Neuronal stem cell (in vitro differentiated cells): ENCODE data around the gene CAMTA1.

Experiments used
- DNase-seq: peaks from one replicate; pipeline ENCODE4 v3.0.0-alpha.2; 2013; ENCODE audit warnings: low spot score
- H2AFZ ChIP-seq: one replicate; pipeline ENCODE4 v1.6.1; 2013; ENCODE audit warnings: mild to moderate bottlenecking, low read length, inconsistent platforms
- H2AK5ac ChIP-seq: 2 replicates; pipeline ENCODE4 v1.6.1; 2013; ENCODE audit warnings: low read depth, mild to moderate bottlenecking, inconsistent platforms, low read length, moderate library complexity, mixed read lengths
- H2BK120ac ChIP-seq: 2 replicates; pipeline ENCODE4 v1.6.1; 2013; ENCODE audit warnings: low read depth, mild to moderate bottlenecking, inconsistent platforms, low read length, moderate library complexity, mixed read lengths
- H2BK12ac ChIP-seq: one replicate; pipeline ENCODE4 v1.6.1; 2013; ENCODE audit warnings: low read length, inconsistent platforms
- H2BK15ac ChIP-seq: 2 replicates; pipeline ENCODE4 v1.6.1; 2013; ENCODE audit warnings: mild to moderate bottlenecking, low read length, inconsistent platforms, mixed read lengths
- H2BK5ac ChIP-seq: one replicate; pipeline ENCODE4 v1.6.1; 2013; ENCODE audit warnings: inconsistent platforms, mild to moderate bottlenecking, low read length, moderate library complexity
- H3K14ac ChIP-seq: one replicate; pipeline ENCODE4 v1.6.1; 2013; ENCODE audit warnings: low read length, inconsistent platforms
- H3K18ac ChIP-seq: 2 replicates; pipeline ENCODE4 v1.6.1; 2013; ENCODE audit warnings: low read length, inconsistent platforms
- H3K23ac ChIP-seq: 2 replicates; pipeline ENCODE4 v1.6.1; 2013; ENCODE audit warnings: low read depth, mild to moderate bottlenecking, mixed read lengths, low read length, inconsistent platforms; ENCODE audit not compliant: poor library complexity
- H3K27ac ChIP-seq: replicated peaks from 3 replicates; pipeline ENCODE4 v1.5.1; 2013; ENCODE audit warnings: low read length, inconsistent platforms
- H3K27me3 ChIP-seq, 3 experiments: 2 replicates each; pipeline ENCODE4 v1.6.1; 2013; ENCODE audit warnings: low read length in 3 of 3, mild to moderate bottlenecking in 2 of 3, inconsistent platforms in 1 of 3, low read depth in 1 of 3, mixed read lengths in 1 of 3, moderate library complexity in 1 of 3; ENCODE audit not compliant: control insufficient read depth in 3 of 3, insufficient read depth in 3 of 3
- H3K36me3 ChIP-seq, 2 donors: replicated peaks in 1 of 2; 2 replicates each; pipeline ENCODE4 v1.6.1; 2013; ENCODE audit warnings: low read length in 2 of 2; ENCODE audit not compliant: control insufficient read depth in 2 of 2, insufficient read depth in 2 of 2
- H3K4ac ChIP-seq: 2 replicates; pipeline ENCODE4 v1.6.1; 2013; ENCODE audit warnings: inconsistent platforms, mild to moderate bottlenecking, low read length, moderate library complexity
- H3K4me1 ChIP-seq, 2 donors: 1 replicate in 1 of 2; 2 replicates in 1 of 2; pipeline ENCODE4 v1.6.1; 2013; ENCODE audit warnings: low read length in 2 of 2, low read depth in 1 of 2; ENCODE audit not compliant: control insufficient read depth in 2 of 2, insufficient read depth in 1 of 2
- H3K4me2 ChIP-seq: one replicate; pipeline ENCODE4 v1.6.1; 2013; ENCODE audit warnings: mild to moderate bottlenecking, low read length, inconsistent platforms; ENCODE audit not compliant: insufficient read depth, poor library complexity, severe bottlenecking
- H3K4me3 ChIP-seq, 2 donors: 2 replicates each; pipeline ENCODE4 v1.5.1; 2013; ENCODE audit warnings: low read length in 2 of 2, mild to moderate bottlenecking in 2 of 2, inconsistent platforms in 1 of 2, moderate library complexity in 1 of 2
- H3K79me1 ChIP-seq: one replicate; pipeline ENCODE4 v1.6.1; 2013; ENCODE audit warnings: low read depth, mild to moderate bottlenecking, inconsistent platforms, low read length, moderate library complexity
- H3K9ac ChIP-seq: one replicate; pipeline ENCODE4 v1.6.1; 2013; ENCODE audit warnings: mild to moderate bottlenecking, low read depth, low read length, inconsistent platforms; ENCODE audit not compliant: poor library complexity
- H3K9me3 ChIP-seq, 2 donors: replicated peaks in 1 of 2; 2 replicates each; pipeline versions ENCODE3 to v1.6.1; 2013; ENCODE audit warnings: low read length in 2 of 2, mild to moderate bottlenecking in 2 of 2, inconsistent platforms in 1 of 2, low read depth in 1 of 2, mixed read lengths in 1 of 2, moderate library complexity in 1 of 2; ENCODE audit not compliant: control insufficient read depth in 2 of 2, insufficient read depth in 1 of 2
- H4K8ac ChIP-seq: one replicate; pipeline ENCODE4 v1.6.1; 2013; ENCODE audit warnings: low read depth, mild to moderate bottlenecking, inconsistent platforms, low read length, moderate library complexity
- H4K91ac ChIP-seq: one replicate; pipeline ENCODE4 v1.6.1; 2013; ENCODE audit warnings: low read length, low read depth, mild to moderate bottlenecking, inconsistent platforms; ENCODE audit not compliant: poor library complexity
- WGBS, 2 donors: extraction: QIAGEN DNeasy Blood & Tissue Kit; methylation state at CpG; one replicate each; pipeline ENCODE4 v1.1.7; 2013; ENCODE audit warnings: missing lambda C conversion rate in 2 of 2, mixed read lengths in 1 of 2; ENCODE audit not compliant: insufficient read length in 2 of 2, insufficient replicate concordance in 1 of 2; ENCODE audit errors: extremely low coverage in 2 of 2; 5-methylcytosine and 5-hydroxymethylcytosine counted together

CAMTA1 gene

DNA sequence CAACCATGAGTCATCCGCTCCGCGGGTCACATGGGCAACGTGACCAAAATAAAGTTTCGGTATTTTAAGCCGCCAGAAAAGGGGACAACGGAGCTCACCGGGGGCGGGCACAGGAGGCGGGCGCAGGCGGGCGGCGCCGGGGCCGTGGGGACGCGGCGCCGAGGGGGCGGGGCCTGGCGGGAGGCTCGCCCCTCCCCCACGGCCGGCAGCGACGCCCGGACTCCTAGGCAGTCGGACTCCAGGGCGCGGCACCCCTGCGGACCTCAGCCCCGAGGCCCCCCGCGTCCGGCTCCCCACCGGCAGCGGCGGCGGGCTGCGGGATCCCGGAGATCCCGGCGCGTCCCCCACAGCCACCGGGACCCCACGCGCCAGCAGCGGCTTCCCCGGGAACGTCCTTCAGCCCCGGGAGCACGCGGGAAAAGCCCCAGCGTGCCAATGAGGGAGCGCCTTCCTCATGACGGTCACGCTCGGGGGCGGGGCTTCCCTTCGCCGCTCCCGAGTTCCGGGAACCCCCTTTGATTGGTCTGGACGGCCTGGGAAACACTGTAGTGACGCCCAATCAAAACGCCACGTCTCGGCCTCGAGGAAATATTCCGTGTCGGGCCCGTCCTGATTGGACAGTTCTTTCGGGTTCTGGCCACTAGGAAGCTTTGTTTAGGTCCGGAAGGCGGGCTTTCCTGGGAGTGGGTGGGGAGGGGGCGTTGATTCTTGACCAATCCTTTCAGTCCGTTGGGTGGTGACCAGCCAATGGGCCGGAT lies 515 bp upstream of the CAMTA1 start:
- H3K9me3 ChIP-seq = peaks cover 0 to 11% of the 10 kb centered on the region in 2 donors
- no peak overlapping the region for H4K8ac ChIP-seq
- H2BK15ac ChIP-seq = no peak overlapping the region
- peaks cover 9 to 11% of the 10 kb centered on the region in 2 donors for H3K4me1 ChIP-seq
- H3K4me2 ChIP-seq = peak overlapping the region; percentile 58
- H2BK120ac ChIP-seq = no peak overlapping the region
- no peaks in the 10 kb centered on the region for H3K27me3 ChIP-seq
- H3K18ac ChIP-seq = peak overlapping the region; percentile 99
- no peak overlapping the region for H2BK12ac ChIP-seq
- DNase-seq = peak; percentile 100
- H3K79me1 ChIP-seq = peaks cover 3% of the 10 kb centered on the region
- H3K4me3 ChIP-seq = peak overlapping the region; percentile 64 to 96
- peak overlapping the region; percentile 89 for H3K9ac ChIP-seq
- H3K14ac ChIP-seq = no peak overlapping the region
- peaks cover 2 to 9% of the 10 kb centered on the region in 2 donors for H3K36me3 ChIP-seq
- H3K4ac ChIP-seq = no peak overlapping the region
- H4K91ac ChIP-seq = no peak overlapping the region
- no peak overlapping the region for H2AK5ac ChIP-seq
- WGBS, 2 donors = no CpG with 5 or more reads among the region's 79 CpGs
- H2AFZ ChIP-seq = peak overlapping the region; percentile 100
- peak overlapping the region; percentile 88 for H3K27ac ChIP-seq
- peak overlapping the region; percentile 87 for H3K23ac ChIP-seq
- H2BK5ac ChIP-seq = peak overlapping the region; percentile 87

DNA sequence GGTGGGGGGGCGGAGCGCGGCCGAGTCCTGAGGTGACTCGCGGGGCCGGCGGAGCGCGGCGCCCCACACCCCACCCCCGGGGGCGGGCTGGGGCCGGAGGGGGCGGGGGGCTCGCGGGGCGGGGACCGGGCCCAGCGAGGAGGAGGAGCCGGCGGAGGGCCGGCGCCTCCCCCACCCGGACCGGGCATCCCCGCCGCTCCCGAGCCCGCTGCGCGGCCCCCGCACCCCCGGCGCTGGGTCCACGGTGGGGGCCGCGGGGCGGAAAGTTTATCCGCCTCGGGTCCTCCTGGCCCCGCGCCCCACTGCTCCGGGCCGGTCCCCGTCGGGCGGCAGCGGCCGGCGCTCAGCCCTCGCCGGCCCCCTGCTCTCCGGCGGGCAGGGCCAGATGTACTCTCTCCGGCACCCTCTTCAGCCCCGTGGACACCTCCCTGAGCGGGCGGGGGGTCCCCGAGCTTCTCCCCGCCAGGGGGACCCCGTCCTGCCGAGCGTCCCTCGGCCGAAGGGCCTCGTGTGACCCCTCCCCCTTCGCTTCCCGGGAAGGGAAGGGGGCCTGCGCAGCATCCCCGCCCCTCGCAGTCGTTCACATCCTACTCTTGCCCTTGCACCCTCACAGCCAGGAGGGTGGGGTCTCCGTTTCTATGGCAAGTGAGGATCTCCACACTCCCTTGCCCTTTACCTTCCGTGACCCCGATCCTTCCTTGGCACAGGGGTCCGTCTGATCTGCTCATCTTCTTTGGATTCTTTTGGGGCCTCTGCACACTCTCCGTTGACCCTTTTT lies 663 bp downstream of the CAMTA1 start:
- peak overlapping the region; percentile 83 for H3K27ac ChIP-seq
- peak overlapping the region; percentile 89 for H2AFZ ChIP-seq
- H3K4me1 ChIP-seq = peaks cover 9 to 11% of the 10 kb centered on the region in 2 donors
- peak overlapping the region; percentile 71 for H3K9ac ChIP-seq
- peaks cover 3% of the 10 kb centered on the region for H3K79me1 ChIP-seq
- H4K91ac ChIP-seq = no peak overlapping the region
- H2AK5ac ChIP-seq = no peak overlapping the region
- no CpG with 5 or more reads among the region's 78 CpGs for WGBS, 2 donors
- no peak overlapping the region for H4K8ac ChIP-seq
- no peaks in the 10 kb centered on the region for H3K27me3 ChIP-seq
- H2BK120ac ChIP-seq = no peak overlapping the region
- H2BK5ac ChIP-seq = no peak overlapping the region
- peak overlapping the region; percentile 81 for H3K18ac ChIP-seq
- no peak overlapping the region for H2BK15ac ChIP-seq
- H3K9me3 ChIP-seq = peaks cover 0 to 11% of the 10 kb centered on the region in 2 donors
- H3K23ac ChIP-seq = peak overlapping the region; percentile 2
- peak overlapping the region; percentile 74 for H3K4me2 ChIP-seq
- peak overlapping the region; percentile 52 to 97 for H3K4me3 ChIP-seq
- H2BK12ac ChIP-seq = no peak overlapping the region
- H3K4ac ChIP-seq = no peak overlapping the region
- DNase-seq = peak; percentile 40
- H3K36me3 ChIP-seq = peaks cover 2 to 9% of the 10 kb centered on the region in 2 donors
- H3K14ac ChIP-seq = peak overlapping the region; percentile 26

DNA sequence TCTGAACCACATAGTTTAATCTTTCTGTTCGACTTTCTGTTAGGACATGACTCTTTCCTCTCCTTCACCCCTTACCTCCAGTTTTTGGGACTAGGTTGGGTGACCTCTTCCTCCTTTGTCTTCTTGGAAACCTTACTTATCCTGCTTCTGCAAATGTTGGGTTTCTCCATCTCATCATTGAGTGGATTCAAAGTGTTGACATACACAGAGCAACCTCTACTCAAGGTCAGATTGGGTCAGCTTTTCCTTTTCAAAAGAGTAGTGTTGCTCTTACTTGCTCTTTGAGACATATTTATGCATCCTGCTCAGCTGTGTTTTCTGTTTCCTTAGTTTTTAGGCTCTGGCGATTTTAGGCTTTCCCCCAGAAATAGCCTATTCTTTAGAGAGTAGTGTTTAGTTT lies 3.7 kb downstream of the CAMTA1 start:
- Histone ChIP-seq H4K8ac (no peak overlapping the region), H3K9ac (no peak overlapping the region), H3K27me3 (no peaks in the 10 kb centered on the region), H3K36me3 (peaks cover 2 to 21% of the 10 kb centered on the region in 2 donors), H2AFZ (no peak overlapping the region), H3K23ac (no peak overlapping the region), H3K4me3 (no peak overlapping the region), H2BK5ac (no peak overlapping the region), H3K4me1 (peaks cover 3 to 9% of the 10 kb centered on the region in 2 donors), H3K14ac (no peak overlapping the region), H3K9me3 (peaks cover 0 to 11% of the 10 kb centered on the region in 2 donors), H3K27ac (no peak overlapping the region), H3K18ac (no peak overlapping the region), H3K4ac (no peak overlapping the region), H3K79me1 (peaks cover 3% of the 10 kb centered on the region), H2AK5ac (no peak overlapping the region), H2BK12ac (no peak overlapping the region), H4K91ac (no peak overlapping the region), H2BK120ac (no peak overlapping the region), H3K4me2 (no peak overlapping the region), H2BK15ac (no peak overlapping the region)
- no peak for DNase-seq
- WGBS, 2 donors = no CpG with 5 or more reads among the region's 2 CpGs

DNA sequence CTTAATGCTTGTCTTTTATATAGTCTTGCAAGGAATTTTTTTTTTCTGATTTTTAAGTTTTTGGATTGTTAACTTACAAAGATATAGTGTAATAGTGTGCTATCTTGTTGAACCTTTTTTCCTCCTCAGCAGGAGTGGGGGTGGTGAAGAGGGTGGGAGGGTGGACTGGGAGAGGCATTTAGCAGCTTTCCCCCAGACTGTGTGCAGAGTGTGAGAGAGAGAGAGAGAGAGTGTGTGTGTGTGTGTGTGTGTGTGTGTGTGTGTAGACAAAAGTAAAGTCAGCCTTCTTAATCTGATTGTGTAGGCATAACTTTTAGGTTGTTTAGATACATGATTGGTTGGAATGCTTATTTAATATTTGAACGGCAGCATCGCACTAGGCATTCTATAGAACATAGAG lies 4.9 kb downstream of the CAMTA1 start:
- Histone ChIP-seq H2BK120ac (no peak overlapping the region), H3K23ac (no peak overlapping the region), H2BK12ac (no peak overlapping the region), H3K9ac (no peak overlapping the region), H3K14ac (no peak overlapping the region), H4K91ac (no peak overlapping the region), H3K4me3 (no peak overlapping the region), H3K4ac (no peak overlapping the region), H3K18ac (no peak overlapping the region), H3K36me3 (peaks cover 2 to 23% of the 10 kb centered on the region in 2 donors), H3K27me3 (no peaks in the 10 kb centered on the region), H2BK5ac (no peak overlapping the region), H3K9me3 (peaks cover 0 to 11% of the 10 kb centered on the region in 2 donors), H3K79me1 (peaks cover 3% of the 10 kb centered on the region), H2AFZ (no peak overlapping the region), H3K4me1 (peaks cover 3 to 9% of the 10 kb centered on the region in 2 donors), H3K27ac (no peak overlapping the region), H3K4me2 (no peak overlapping the region), H2BK15ac (no peak overlapping the region), H4K8ac (no peak overlapping the region), H2AK5ac (no peak overlapping the region)
- no CpG with 5 or more reads among the region's 2 CpGs for WGBS, 2 donors
- DNase-seq = no peak
